GM21447 (cell line): ENCODE data around the gene FOXS1.
A peak's percentile ranks its signal among the peaks of the same experiment; 100 is the strongest.
"Not testable (repeated sequence)": the region's sequence is repeated elsewhere in the genome, so short reads cannot be mapped to it uniquely, and the experiment has no call there.

Experiments
- ATAC-seq: cut with Tn5 transposase; IDR thresholded peaks from one replicate; pipeline ENCODE4 v1.9.1; 2021; ENCODE audit not compliant: unreplicated experiment

The FOXS1 gene

GRCh38 chr20:31840906-31841816 lies 4.2 kb downstream of the FOXS1 start:
- ATAC-seq = no peak

GRCh38 chr20:31839782-31840487 lies 5.5 kb downstream of the FOXS1 start:
- ATAC-seq = no peak

GRCh38 chr20:31838646-31839292 lies 6.6 kb downstream of the FOXS1 start:
- no peak for ATAC-seq

- no peak for ATAC-seq
These were observed 7.5 kb downstream of the FOXS1 start for GRCh38 chr20:31837896-31838397.

- no peak for ATAC-seq
These were observed 8.4 kb downstream of the FOXS1 start for GRCh38 chr20:31836853-31837608.

- ATAC-seq = peak; percentile 94
These were observed 9.2 kb downstream of the FOXS1 start for GRCh38 chr20:31835977-31836852.

- no peak for ATAC-seq
These were observed 9.8 kb downstream of the FOXS1 start for GRCh38 chr20:31835554-31835953.

GRCh38 chr20:31833931-31834521 lies 11.4 kb downstream of the FOXS1 start:
- no peak for ATAC-seq

- ATAC-seq = no peak
These were observed 12.1 kb downstream of the FOXS1 start for GRCh38 chr20:31833130-31833930.

- no peak for ATAC-seq
These were observed 13.6 kb downstream of the FOXS1 start for GRCh38 chr20:31831771-31832306.

- no peak for ATAC-seq
These were observed 14.2 kb downstream of the FOXS1 start for GRCh38 chr20:31831211-31831610.

GRCh38 chr20:31830406-31830981 lies 14.9 kb downstream of the FOXS1 start:
- ATAC-seq = no peak

- ATAC-seq = no peak
These were observed 15.7 kb downstream of the FOXS1 start for GRCh38 chr20:31829731-31830130.

- not testable (repeated sequence) for ATAC-seq
These were observed 17.4 kb downstream of the FOXS1 start for GRCh38 chr20:31828016-31828415.

GRCh38 chr20:31827059-31827458 lies 18.3 kb downstream of the FOXS1 start:
- ATAC-seq = no peak

GRCh38 chr20:31826074-31826473 lies 19.3 kb downstream of the FOXS1 start:
- ATAC-seq = no peak

GRCh38 chr20:31824554-31825313 lies 20.7 kb downstream of the FOXS1 start:
- ATAC-seq = no peak
